SH-SY5Y (cell line): ENCODE measurements around the gene RPS15A.

Source experiments
- GATA2 ChIP-seq: IDR thresholded peaks from 2 replicates; pipeline ENCODE4 v1.6.1; 2011; ENCODE audit warnings: mild to moderate bottlenecking, low read depth, low read length
- GATA3 ChIP-seq: IDR thresholded peaks from 2 replicates; pipeline ENCODE4 v1.6.1; 2011; ENCODE audit warnings: low read depth, mild to moderate bottlenecking, low read length, moderate library complexity

Gene RPS15A

GRCh38 chr16:18782697-18783429 is 7.3 kb downstream of the RPS15A start:
- no peak for TF ChIP-seq GATA2
- no peak for TF ChIP-seq GATA3
